SU-DHL-6 (cell line): Measurements from ENCODE around the gene CXCL5.

ENCODE experiments used
- H2AFZ ChIP-seq: fragments of 200-600 bp; sonication (generic); 2 replicates; pipeline ENCODE4 v1.6.1; 2014; ENCODE audit warnings: low read depth, mild to moderate bottlenecking, moderate library complexity, mixed read lengths, antibody characterized with exemption, low read length; ENCODE audit not compliant: severe bottlenecking
- H3F3A ChIP-seq: fragments of 200-600 bp; shearing (Covaris generic); 2 replicates; pipeline ENCODE4 v1.6.0; 2016; ENCODE audit warnings: antibody characterized with exemption, mild to moderate bottlenecking; ENCODE audit not compliant: insufficient read depth
- H3K27ac ChIP-seq: fragments of 200-600 bp; sonication (generic); 2 replicates; pipeline ENCODE4 v1.5.1; 2016; ENCODE audit warnings: low read depth, mild to moderate bottlenecking, low read length, moderate library complexity, mixed read lengths
- H3K27me3 ChIP-seq: fragments of 200-600 bp; sonication (generic), shearing (Covaris generic); 2 replicates; pipeline ENCODE4 v1.6.0; 2014; ENCODE audit warnings: mild to moderate bottlenecking, low read length
- H3K36me3 ChIP-seq: fragments of 200-600 bp; sonication (generic); 2 replicates; pipeline ENCODE4 v1.6.1; 2014; ENCODE audit warnings: mild to moderate bottlenecking, low read length, mixed read lengths
- H3K4me2 ChIP-seq: fragments of 300-600, 200-600 bp; shearing (Covaris generic), sonication (generic); 2 replicates; pipeline ENCODE4 v1.6.0; 2014; ENCODE audit warnings: low read length, low read depth, mild to moderate bottlenecking; ENCODE audit not compliant: poor library complexity, severe bottlenecking
- H3K4me3 ChIP-seq: fragments of 200-600 bp; sonication (generic); 2 replicates; pipeline ENCODE4 v1.5.1; 2014; ENCODE audit warnings: antibody characterized with exemption, low read length, mild to moderate bottlenecking, mixed read lengths; ENCODE audit not compliant: insufficient read depth, poor library complexity, severe bottlenecking
- H3K79me2 ChIP-seq: fragments of 200-600 bp; sonication (generic); 2 replicates; pipeline ENCODE4 v1.6.1; 2014; ENCODE audit warnings: mild to moderate bottlenecking, low read length, moderate library complexity; ENCODE audit not compliant: insufficient read depth
- H3K9ac ChIP-seq: fragments of 200-600 bp; sonication (generic); 2 replicates; pipeline ENCODE4 v1.7.0; 2014; ENCODE audit warnings: mild to moderate bottlenecking, low read length
- H3K9me2 ChIP-seq: fragments of 200-600 bp; sonication (generic); replicated peaks from 2 replicates; pipeline ENCODE4 v1.6.1; 2014; ENCODE audit warnings: low read length; ENCODE audit not compliant: insufficient read depth
- H3K9me3 ChIP-seq: fragments of 200-600 bp; sonication (generic); 2 replicates; pipeline ENCODE4 v1.6.1; 2014; ENCODE audit warnings: low read length, mixed read lengths; ENCODE audit not compliant: insufficient read depth
- H4K20me1 ChIP-seq: fragments of 200-600 bp; sonication (generic); 2 replicates; pipeline ENCODE4 v1.6.1; 2014; ENCODE audit warnings: low read depth, mild to moderate bottlenecking, antibody characterized with exemption, low read length, moderate library complexity, mixed read lengths
- CTCF ChIP-seq: fragments of 200-600 bp; sonication (generic); IDR thresholded peaks from one replicate; pipeline ENCODE4 v1.5.1; 2017; ENCODE audit warnings: antibody characterized with exemption, mild to moderate bottlenecking, low read length, moderate library complexity; ENCODE audit not compliant: insufficient read depth, poor library complexity, severe bottlenecking
- EZH2phosphoT487 ChIP-seq: fragments of 200-600 bp; sonication (generic), shearing (Covaris generic); conservative IDR thresholded peaks from 2 replicates; pipeline ENCODE4 v1.6.1; 2018; ENCODE audit warnings: mild to moderate bottlenecking, antibody characterized with exemption, low read length, moderate library complexity, mixed read lengths

The CXCL5 gene

GRCh38 chr4:73998040-73999011 is at the start of gene CXCL5:
Gene CXCL5, minus strand, starts transcription at chr4:73998677. Its CDS starts 96 bp downstream, at chr4:73998581.
- TF ChIP-seq EZH2phosphoT487 (no peak), CTCF (no peak)
- H2AFZ ChIP-seq: no peak within 1 kb of the TSS

GRCh38 chr4:74047152-74047551 is 48.7 kb upstream of the CXCL5 start:
- no peaks in the 10 kb centered on the region for H3K9me3 ChIP-seq
- H2AFZ ChIP-seq: no peak overlapping the region
- H3K9ac ChIP-seq: no peak overlapping the region
- H3K27me3 ChIP-seq: no peaks in the 10 kb centered on the region
- H3F3A ChIP-seq: no peaks in the 10 kb centered on the region
- H3K36me3 ChIP-seq: no peaks in the 10 kb centered on the region
- H3K4me2 ChIP-seq: no peak overlapping the region
- H3K4me3 ChIP-seq: no peak overlapping the region
- no peak overlapping the region for H3K27ac ChIP-seq
- H3K79me2 ChIP-seq: no peaks in the 10 kb centered on the region
- no peaks in the 10 kb centered on the region for H4K20me1 ChIP-seq
- no peaks in the 10 kb centered on the region for H3K9me2 ChIP-seq
- TF ChIP-seq CTCF: no peak
- no peak for TF ChIP-seq EZH2phosphoT487

More at GRCh38 chr4:73998040-73999011, at the start of gene CXCL5:
- Histone ChIP-seq H3K9ac (no peak within 1 kb of the TSS), H3K36me3 (no peaks in the 10 kb centered on the region), H3K79me2 (no peaks in the 10 kb centered on the region), H3K9me3 (no peaks in the 10 kb centered on the region), H3K27me3 (no peaks in the 10 kb centered on the region), H3K4me2 (no peak within 1 kb of the TSS), H3K4me3 (no peak within 1 kb of the TSS), H3K27ac (no peak within 1 kb of the TSS), H3F3A (no peaks in the 10 kb centered on the region), H4K20me1 (no peaks in the 10 kb centered on the region), H3K9me2 (no peaks in the 10 kb centered on the region)

- TF ChIP-seq CTCF: no peak
- TF ChIP-seq EZH2phosphoT487: no peak
- Histone ChIP-seq H3K36me3 (no peaks in the 10 kb centered on the region), H3K9me2 (no peaks in the 10 kb centered on the region), H4K20me1 (no peaks in the 10 kb centered on the region), H3K27me3 (no peaks in the 10 kb centered on the region), H3K9ac (no peak overlapping the region), H3K4me2 (no peak overlapping the region), H2AFZ (no peak overlapping the region), H3K4me3 (no peak overlapping the region), H3K79me2 (no peaks in the 10 kb centered on the region), H3F3A (no peaks in the 10 kb centered on the region), H3K27ac (no peak overlapping the region), H3K9me3 (no peaks in the 10 kb centered on the region)
Observed at GRCh38 chr4:74045772-74046171, 47.3 kb upstream of the CXCL5 start.
